Lower leg skin (tissue), 3 donors: ENCODE results near the gene MPHOSPH8.
"Not testable (repeated sequence)": the region's sequence is repeated elsewhere in the genome, so short reads cannot be mapped to it uniquely, and the experiment has no call there.

ENCODE experiments used
- CTCF ChIP-seq, 3 donors: fragments of 450-650 bp; IDR thresholded peaks; one replicate each; pipeline ENCODE4 v1.5.1; 2016; ENCODE audit warnings: antibody characterized with exemption in 3 of 3, mild to moderate bottlenecking in 3 of 3, moderate library complexity in 2 of 3
- POLR2A ChIP-seq, 2 donors: fragments of 450-650 bp; IDR thresholded peaks; one replicate each; pipeline ENCODE4 v1.6.1; 2016 to 2017; ENCODE audit warnings: antibody characterized with exemption in 2 of 2, mild to moderate bottlenecking in 1 of 2, moderate library complexity in 1 of 2

- TF ChIP-seq CTCF, POLR2A (IDR thresholded peaks at IDR 0.05): not testable (repeated sequence)
Measured at GRCh38 chr13:19701619-19702018, 68.2 kb downstream of the MPHOSPH8 start.
